Occipital lobe (tissue), 2 donors: ENCODE data around the gene DUSP7. TPM values are rescaled to one million over a fixed set of nuclear protein-coding genes. Genes with fewer than 3 reads are reported as not detected.

Experiments
- DNase-seq: peaks from one replicate; lab custom pipeline; 2025; lab: John Stamatoyannopoulos, UW
- total RNA-seq: library from RNA; depleted of rRNA; stranded (reverse); fragments of >200 nt; gene quantifications from one replicate; pipeline ENCODE4 v1.2.3, GENCODE V29; 2014

The DUSP7 gene
- total RNA-seq, 1 donor from 2014 or later, result 10.8 TPM

- no peak for DNase-seq
Measured at GRCh38 chr3:52029535-52029934, 26.8 kb downstream of the DUSP7 start.

GRCh38 chr3:52029053-52029452 is 27.3 kb downstream of the DUSP7 start:
- no peak for DNase-seq

- DNase-seq, result peak; percentile 75
Measured at GRCh38 chr3:52028572-52028971, 27.8 kb downstream of the DUSP7 start.

GRCh38 chr3:52026041-52026440 is 30.3 kb downstream of the DUSP7 start:
- DNase-seq, result no peak

- DNase-seq, result no peak
Measured at GRCh38 chr3:52025453-52025852, 30.9 kb downstream of the DUSP7 start.

- DNase-seq, result no peak
Measured at GRCh38 chr3:52024765-52025452, 31.5 kb downstream of the DUSP7 start.

GRCh38 chr3:52023860-52024764 is 32.3 kb downstream of the DUSP7 start:
- DNase-seq, result no peak

- DNase-seq, result no peak
Measured at GRCh38 chr3:52023101-52023770, 33.1 kb downstream of the DUSP7 start.

GRCh38 chr3:52022323-52023100 is 33.9 kb downstream of the DUSP7 start:
- DNase-seq, result peak; percentile 42

GRCh38 chr3:52021489-52022268 is 34.7 kb downstream of the DUSP7 start:
- DNase-seq, result no peak

- DNase-seq, result no peak
Measured at GRCh38 chr3:52020796-52021195, 35.6 kb downstream of the DUSP7 start.

GRCh38 chr3:52019352-52020080 is 36.9 kb downstream of the DUSP7 start:
- DNase-seq, result no peak

- DNase-seq, result no peak
Measured at GRCh38 chr3:52018319-52019000, 37.9 kb downstream of the DUSP7 start.

GRCh38 chr3:52017586-52017985 is 38.8 kb downstream of the DUSP7 start:
- DNase-seq, result no peak

- DNase-seq, result no peak
Measured at GRCh38 chr3:52015438-52016228, 40.7 kb downstream of the DUSP7 start.

- DNase-seq, result no peak
Measured at GRCh38 chr3:52014613-52015012, 41.8 kb downstream of the DUSP7 start.

GRCh38 chr3:52013802-52014598 is 42.4 kb downstream of the DUSP7 start:
- DNase-seq, result no peak

GRCh38 chr3:52012699-52013098 is 43.7 kb downstream of the DUSP7 start:
- DNase-seq, result no peak
